Measurements from ENCODE around the gene ALDH3B1.

Gene ALDH3B1

GRCh38 chr11:68047437-68048290 lies 37.5 kb downstream of the ALDH3B1 start:
- DNase-seq: no peak

- no peak for DNase-seq
Measured at GRCh38 chr11:68048681-68049508, 38.8 kb downstream of the ALDH3B1 start.

- DNase-seq: no peak
Measured at GRCh38 chr11:68049509-68050370, 39.6 kb downstream of the ALDH3B1 start.

GRCh38 chr11:68050371-68050841 lies 40.3 kb downstream of the ALDH3B1 start:
- DNase-seq: no peak

- DNase-seq: no peak
Measured at GRCh38 chr11:68051191-68052136, 41.3 kb downstream of the ALDH3B1 start.

GRCh38 chr11:68052137-68052873 lies 42.2 kb downstream of the ALDH3B1 start:
- no peak for DNase-seq

- DNase-seq: no peak
Measured at GRCh38 chr11:68053117-68053516, 43.0 kb downstream of the ALDH3B1 start.

GRCh38 chr11:68053981-68054812 lies 44.1 kb downstream of the ALDH3B1 start:
- no peak for DNase-seq

GRCh38 chr11:68056317-68057285 lies 46.5 kb downstream of the ALDH3B1 start:
- no peak for DNase-seq

- no peak for DNase-seq
Measured at GRCh38 chr11:68057807-68058206, 47.7 kb downstream of the ALDH3B1 start.

- no peak for DNase-seq
Measured at GRCh38 chr11:68061508-68061907, 51.4 kb downstream of the ALDH3B1 start.

- DNase-seq: no peak
Measured at GRCh38 chr11:68064926-68065325, 54.8 kb downstream of the ALDH3B1 start.

- DNase-seq: no peak
Measured at GRCh38 chr11:68065841-68066240, 55.7 kb downstream of the ALDH3B1 start.

- no peak for DNase-seq
Measured at GRCh38 chr11:68066742-68067141, 56.6 kb downstream of the ALDH3B1 start.

GRCh38 chr11:68067991-68068390 lies 57.9 kb downstream of the ALDH3B1 start:
- DNase-seq: no peak

GRCh38 chr11:68071281-68072048 lies 61.3 kb downstream of the ALDH3B1 start:
- no peak for DNase-seq

GRCh38 chr11:68074584-68075352 lies 64.6 kb downstream of the ALDH3B1 start:
- no peak for DNase-seq

Measured in stimulated activated CD4-positive, alpha-beta T cell treated with anti-CD3 and anti-CD28 coated beads, Interleukin-15, amount 100 ng/mL, for 24 hours (primary cell).